Esophagus muscularis mucosa (tissue), 3 donors: ENCODE results near the gene KHDRBS2.

Source experiments
- POLR2AphosphoS5 ChIP-seq, 2 donors: sonication (generic); formaldehyde crosslinking; IDR thresholded peaks; one replicate each; pipeline ENCODE4 v1.6.1; 2017; ENCODE audit warnings: antibody characterized with exemption in 2 of 2
- TF ChIP-seq, protein P1 (sequence below), 3 experiments: fragments of 200-600 bp in 2 of 3; fragments of 450-650 bp in 1 of 3; sonication (generic) in 2 of 3; IDR thresholded peaks; one replicate each; pipeline ENCODE4 v1.5.1; 2017 to 2019; ENCODE audit warnings: antibody characterized with exemption in 3 of 3, mild to moderate bottlenecking in 2 of 3, moderate library complexity in 1 of 3

DNA sequence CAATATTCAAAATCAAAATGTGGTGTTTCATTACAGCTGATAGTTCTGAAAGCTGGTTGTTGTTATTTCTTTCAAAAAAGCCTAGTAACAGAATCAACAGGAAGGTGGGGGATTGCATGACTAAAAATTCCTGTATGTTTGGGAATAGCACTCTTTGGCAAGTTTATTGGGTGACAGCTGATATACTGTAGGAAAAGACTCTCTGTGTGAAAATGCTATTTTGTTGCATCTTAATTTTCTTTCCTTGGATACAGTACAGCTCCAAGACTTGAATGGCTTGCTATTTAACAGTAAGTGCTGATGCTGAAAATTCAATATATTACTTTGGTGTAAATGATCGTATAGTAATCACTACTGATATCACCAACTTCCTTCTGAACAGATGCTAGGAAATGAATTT, 336.1 kb downstream of the KHDRBS2 start:
- TF ChIP-seq, protein P1, sequence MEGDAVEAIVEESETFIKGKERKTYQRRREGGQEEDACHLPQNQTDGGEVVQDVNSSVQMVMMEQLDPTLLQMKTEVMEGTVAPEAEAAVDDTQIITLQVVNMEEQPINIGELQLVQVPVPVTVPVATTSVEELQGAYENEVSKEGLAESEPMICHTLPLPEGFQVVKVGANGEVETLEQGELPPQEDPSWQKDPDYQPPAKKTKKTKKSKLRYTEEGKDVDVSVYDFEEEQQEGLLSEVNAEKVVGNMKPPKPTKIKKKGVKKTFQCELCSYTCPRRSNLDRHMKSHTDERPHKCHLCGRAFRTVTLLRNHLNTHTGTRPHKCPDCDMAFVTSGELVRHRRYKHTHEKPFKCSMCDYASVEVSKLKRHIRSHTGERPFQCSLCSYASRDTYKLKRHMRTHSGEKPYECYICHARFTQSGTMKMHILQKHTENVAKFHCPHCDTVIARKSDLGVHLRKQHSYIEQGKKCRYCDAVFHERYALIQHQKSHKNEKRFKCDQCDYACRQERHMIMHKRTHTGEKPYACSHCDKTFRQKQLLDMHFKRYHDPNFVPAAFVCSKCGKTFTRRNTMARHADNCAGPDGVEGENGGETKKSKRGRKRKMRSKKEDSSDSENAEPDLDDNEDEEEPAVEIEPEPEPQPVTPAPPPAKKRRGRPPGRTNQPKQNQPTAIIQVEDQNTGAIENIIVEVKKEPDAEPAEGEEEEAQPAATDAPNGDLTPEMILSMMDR (IDR thresholded peaks at IDR 0.05), result no peak
- no peak for TF ChIP-seq POLR2AphosphoS5 (IDR thresholded peaks at IDR 0.05)
